Gastrocnemius medialis (tissue), 4 donors: ENCODE measurements around the gene WDR89. TPM values are rescaled to one million over a fixed set of nuclear protein-coding genes. Genes with fewer than 3 reads are reported as not detected.
"Not testable (repeated sequence)": the region's sequence is repeated elsewhere in the genome, so short reads cannot be mapped to it uniquely, and the experiment has no call there.

Experiments
- ATAC-seq, 2 donors: fragments of 150-250 bp; one replicate each; pipeline ENCODE4 v1.9.1; 2016
- DNase-seq, 2 donors: peaks; one replicate each; pipeline ENCODE4 v3.0.0-alpha.2; 2019
- H3K27ac ChIP-seq, 4 donors: fragments of 200-600 bp; sonication (generic); 1 replicate in 1 of 4; 2 replicates in 3 of 4; pipeline ENCODE4 v1.5.1; 2016 to 2018; ENCODE audit warnings: mild to moderate bottlenecking in 2 of 4, moderate library complexity in 1 of 4
- H3K27me3 ChIP-seq, 3 donors: fragments of 200-600 bp; sonication (generic) in 2 of 3; 1 replicate in 1 of 3; 2 replicates in 2 of 3; pipeline versions ENCODE4 v1.5.1 to v1.6.0; 2016 to 2019; ENCODE audit warnings: mild to moderate bottlenecking in 1 of 3, moderate library complexity in 1 of 3
- H3K36me3 ChIP-seq, 2 donors: fragments of 200-600 bp; sonication (generic) in 1 of 2; one replicate each; pipeline ENCODE4 v1.5.1; 2017 to 2018
- H3K4me1 ChIP-seq, 2 donors: fragments of 200-600 bp; sonication (generic) in 1 of 2; one replicate each; pipeline ENCODE4 v1.5.1; 2016 to 2017; ENCODE audit warnings: mild to moderate bottlenecking in 2 of 2
- H3K4me3 ChIP-seq, 4 donors: fragments of 200-600 bp; sonication (generic) in 3 of 4; 1 replicate in 1 of 4; 2 replicates in 3 of 4; pipeline ENCODE4 v1.5.1; 2016 to 2019; ENCODE audit warnings: mild to moderate bottlenecking in 2 of 4
- H3K9me3 ChIP-seq, 3 donors: fragments of 200-600 bp; sonication (generic) in 2 of 3; 1 replicate in 1 of 3; 2 replicates in 2 of 3; pipeline ENCODE4 v1.5.1; 2016 to 2019
- POLR2A ChIP-seq, 2 donors: fragments of 450-650 bp; IDR thresholded peaks; one replicate each; pipeline ENCODE4 v1.6.1; 2017; ENCODE audit warnings: antibody characterized with exemption in 2 of 2, mild to moderate bottlenecking in 2 of 2, moderate library complexity in 2 of 2
- in situ Hi-C, 4 donors: fragments of 200-750 bp; cut with MboI; loops; one replicate each; pipeline versions ENCODE4 v1.15.0 to v1.8.0; 2017; ENCODE audit warnings: low sequenced_read_pairs in 4 of 4
- intact Hi-C: fragments of 100-400 bp; cut with DNase I; formaldehyde crosslinking; loops from one replicate; pipeline ENCODE4 v1.15.1; 2023; ENCODE audit warnings: low total_unique reads
- total RNA-seq, 4 donors: library from RNA; depleted of rRNA; stranded (reverse); fragments of >200 nt; gene quantifications; one replicate each; pipeline versions ENCODE4 v1.1.0 to v1.2.3, GENCODE V29; 2016
- TF ChIP-seq, protein P1 (sequence below), 5 experiments: fragments of 450-650 bp in 3 of 5; fragments of 200-600 bp in 2 of 5; sonication (generic) in 2 of 5; IDR thresholded peaks in 4 of 5; conservative IDR thresholded peaks in 1 of 5; 1 replicate in 4 of 5; 2 replicates in 1 of 5; pipeline ENCODE4 v1.5.1; 2016 to 2019; ENCODE audit warnings: antibody characterized with exemption in 5 of 5, mild to moderate bottlenecking in 3 of 5, moderate library complexity in 3 of 5

Gene WDR89
- total RNA-seq, 4 donors from 2014 or later = 3.5 to 6.2 (median 5.1) TPM

DNA sequence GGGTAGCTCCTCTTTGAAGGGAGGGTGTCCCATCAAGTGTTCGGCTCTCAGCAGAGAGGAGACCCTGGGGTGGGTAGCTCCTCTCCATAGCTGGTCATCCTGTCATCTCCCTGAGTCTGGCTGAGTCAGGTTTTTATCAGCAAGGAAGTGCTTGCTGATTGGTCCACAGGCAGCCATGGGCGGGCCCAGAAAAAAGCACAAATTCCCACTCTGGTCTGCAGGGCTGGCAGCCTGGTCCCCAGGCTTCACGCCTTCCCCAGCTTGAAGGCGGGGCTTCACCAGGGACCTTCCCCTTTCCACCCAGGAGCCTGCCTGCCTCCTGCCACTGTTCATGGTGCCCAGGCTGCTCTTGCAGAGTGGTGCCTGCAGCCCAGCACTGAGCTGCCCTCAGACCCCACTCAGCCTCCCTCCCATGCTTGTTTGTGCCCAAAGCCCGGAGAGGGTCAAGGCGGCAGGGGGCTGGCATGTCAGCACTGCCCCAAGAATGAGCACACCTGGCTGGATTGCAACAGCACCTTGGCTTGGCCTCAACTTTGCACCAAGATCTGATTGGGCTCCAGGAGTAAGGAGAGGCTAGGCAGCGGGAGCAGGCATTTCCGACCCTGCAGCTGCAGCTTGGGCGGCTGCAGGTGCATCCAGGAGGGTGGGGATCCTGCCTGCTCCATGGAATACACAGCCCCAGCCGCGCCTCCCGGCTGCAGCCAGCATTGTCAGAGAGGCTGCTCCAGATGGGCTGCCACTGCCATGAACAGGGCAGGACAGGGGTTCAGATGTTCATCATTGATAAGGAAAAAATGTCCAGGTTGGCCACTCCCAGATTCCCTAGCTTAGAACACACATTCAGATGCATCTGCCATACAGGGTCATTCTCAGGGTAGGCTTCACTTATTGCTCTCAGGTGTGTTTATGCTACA lies 22.0 kb upstream of the WDR89 start:
- Histone ChIP-seq H3K27ac (no peak overlapping the region), H3K4me3 (no peak overlapping the region), H3K9me3 (no peaks in the 10 kb centered on the region), H3K36me3 (no peaks in the 10 kb centered on the region), H3K4me1 (no peaks in the 10 kb centered on the region), H3K27me3 (no peaks in the 10 kb centered on the region)
- intact Hi-C loops (no loop called here), in situ Hi-C loops (no loop called here)
- no peak for TF ChIP-seq POLR2A (IDR thresholded peaks at IDR 0.05)
- ATAC-seq (no peak), DNase-seq (no peak)

DNA sequence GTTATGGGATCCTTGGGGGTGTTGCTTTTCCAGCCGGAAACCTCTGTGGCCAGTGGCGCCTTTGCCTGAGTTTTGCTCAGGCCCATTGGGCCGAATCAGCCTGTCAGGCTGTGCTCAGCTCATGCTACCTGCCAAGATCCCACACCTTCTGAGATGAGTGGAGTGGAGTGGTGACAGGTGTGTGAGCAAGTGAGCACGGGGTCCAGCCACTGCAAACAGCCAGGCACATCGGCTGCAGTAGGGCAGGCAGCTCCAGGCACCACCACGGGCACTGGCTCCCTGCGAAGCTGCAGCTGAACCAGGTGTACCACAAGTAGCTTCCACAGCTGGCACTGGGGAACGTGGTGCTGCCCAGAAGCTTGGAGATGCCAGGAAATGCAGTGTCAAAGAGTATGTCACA lies 21.1 kb upstream of the WDR89 start:
- H3K36me3 ChIP-seq = no peaks in the 10 kb centered on the region
- DNase-seq (no peak), ATAC-seq (no peak)
- no peaks in the 10 kb centered on the region for H3K4me1 ChIP-seq
- no peaks in the 10 kb centered on the region for H3K9me3 ChIP-seq
- TF ChIP-seq, protein P1, sequence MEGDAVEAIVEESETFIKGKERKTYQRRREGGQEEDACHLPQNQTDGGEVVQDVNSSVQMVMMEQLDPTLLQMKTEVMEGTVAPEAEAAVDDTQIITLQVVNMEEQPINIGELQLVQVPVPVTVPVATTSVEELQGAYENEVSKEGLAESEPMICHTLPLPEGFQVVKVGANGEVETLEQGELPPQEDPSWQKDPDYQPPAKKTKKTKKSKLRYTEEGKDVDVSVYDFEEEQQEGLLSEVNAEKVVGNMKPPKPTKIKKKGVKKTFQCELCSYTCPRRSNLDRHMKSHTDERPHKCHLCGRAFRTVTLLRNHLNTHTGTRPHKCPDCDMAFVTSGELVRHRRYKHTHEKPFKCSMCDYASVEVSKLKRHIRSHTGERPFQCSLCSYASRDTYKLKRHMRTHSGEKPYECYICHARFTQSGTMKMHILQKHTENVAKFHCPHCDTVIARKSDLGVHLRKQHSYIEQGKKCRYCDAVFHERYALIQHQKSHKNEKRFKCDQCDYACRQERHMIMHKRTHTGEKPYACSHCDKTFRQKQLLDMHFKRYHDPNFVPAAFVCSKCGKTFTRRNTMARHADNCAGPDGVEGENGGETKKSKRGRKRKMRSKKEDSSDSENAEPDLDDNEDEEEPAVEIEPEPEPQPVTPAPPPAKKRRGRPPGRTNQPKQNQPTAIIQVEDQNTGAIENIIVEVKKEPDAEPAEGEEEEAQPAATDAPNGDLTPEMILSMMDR (IDR thresholded peaks at IDR 0.05 in 4 of 5, conservative IDR thresholded peaks at IDR 0.05 in 1 of 5) = no peak
- no peak for TF ChIP-seq POLR2A (IDR thresholded peaks at IDR 0.05)
- H3K4me3 ChIP-seq = no peak overlapping the region
- no peaks in the 10 kb centered on the region for H3K27me3 ChIP-seq
- in situ Hi-C loops = no loop called here
- H3K27ac ChIP-seq = no peak overlapping the region
- intact Hi-C loops = no loop called here

DNA sequence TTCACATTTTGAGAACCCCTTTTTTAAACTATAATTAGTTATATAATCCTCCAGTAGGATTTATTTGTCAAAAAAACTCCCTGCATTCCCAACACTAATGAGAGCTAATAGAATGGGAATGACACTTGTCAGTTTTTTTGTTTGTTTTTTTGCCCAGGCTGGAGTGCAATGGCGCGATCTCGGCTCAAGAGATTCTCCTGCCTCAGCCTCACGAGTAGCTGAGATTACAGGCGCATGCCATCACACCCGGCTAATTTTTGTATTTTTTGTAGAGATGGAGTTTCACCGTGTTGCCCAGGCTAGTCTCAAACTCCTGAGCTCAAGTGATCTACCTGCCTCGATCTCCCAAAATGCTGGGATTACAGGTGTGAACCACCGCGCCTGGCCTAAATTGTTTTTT lies 20.2 kb upstream of the WDR89 start:
- H3K36me3 ChIP-seq, intact Hi-C loops, in situ Hi-C loops, H3K4me3 ChIP-seq, H3K27ac ChIP-seq, H3K9me3 ChIP-seq, ATAC-seq, H3K4me1 ChIP-seq, DNase-seq, H3K27me3 ChIP-seq: not testable (repeated sequence)

DNA sequence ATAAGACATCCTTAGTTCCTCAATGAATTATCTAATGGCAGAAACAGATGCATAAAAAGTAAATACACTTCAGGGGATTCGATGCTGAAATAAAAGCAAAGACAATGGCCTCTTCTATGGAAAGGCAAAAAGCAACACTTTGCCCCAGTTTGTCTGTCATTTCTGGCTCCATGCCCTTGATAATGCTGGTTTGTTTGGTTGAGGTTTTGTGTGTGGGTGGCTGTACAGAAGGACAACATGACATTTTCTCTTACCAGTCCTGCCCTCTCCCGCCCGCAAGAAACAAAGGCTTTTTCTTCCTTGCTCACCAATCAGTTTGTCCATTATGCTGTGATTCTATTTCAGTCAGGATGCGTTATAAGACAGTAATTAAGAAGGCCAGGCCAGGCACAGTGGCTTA lies 18.1 kb upstream of the WDR89 start:
- in situ Hi-C loops = no loop called here
- no peak for TF ChIP-seq POLR2A (IDR thresholded peaks at IDR 0.05)
- TF ChIP-seq, protein P1 (IDR thresholded peaks at IDR 0.05 in 4 of 5, conservative IDR thresholded peaks at IDR 0.05 in 1 of 5) = no peak
- DNase-seq (no peak), ATAC-seq (no peak)
- Histone ChIP-seq H3K27me3 (no peaks in the 10 kb centered on the region), H3K4me3 (no peak overlapping the region), H3K4me1 (no peaks in the 10 kb centered on the region), H3K27ac (no peak overlapping the region), H3K9me3 (no peaks in the 10 kb centered on the region), H3K36me3 (no peaks in the 10 kb centered on the region)
- intact Hi-C loops = no loop called here

DNA sequence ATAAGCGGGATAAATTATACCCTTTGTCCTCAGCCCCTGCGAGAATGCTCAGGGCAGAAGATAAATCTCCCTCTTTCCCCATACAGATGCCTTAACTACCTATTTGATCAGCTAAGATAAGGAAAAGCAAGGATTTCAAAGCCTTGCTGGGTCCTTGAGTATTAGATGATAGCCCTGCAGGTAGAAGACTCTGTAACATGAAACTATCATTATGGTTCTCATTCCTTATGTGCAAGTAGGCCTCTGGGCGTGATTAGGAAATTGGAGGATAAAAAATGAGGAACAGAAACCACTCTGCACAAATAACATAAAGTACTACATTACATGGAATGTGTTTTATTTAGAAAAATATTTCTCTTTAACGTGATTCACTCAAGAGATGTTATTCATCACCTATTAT lies 14.5 kb upstream of the WDR89 start:
- Histone ChIP-seq H3K27ac (no peak overlapping the region), H3K9me3 (no peaks in the 10 kb centered on the region), H3K4me3 (no peak overlapping the region), H3K27me3 (no peaks in the 10 kb centered on the region), H3K4me1 (no peaks in the 10 kb centered on the region), H3K36me3 (no peaks in the 10 kb centered on the region)
- intact Hi-C loops = no loop called here
- no peak for DNase-seq
- no peak for ATAC-seq
- in situ Hi-C loops = no loop called here
- TF ChIP-seq, protein P1 (IDR thresholded peaks at IDR 0.05 in 4 of 5, conservative IDR thresholded peaks at IDR 0.05 in 1 of 5) = no peak
- TF ChIP-seq POLR2A (IDR thresholded peaks at IDR 0.05) = no peak
